Activated CD4-positive, alpha-beta T cell treated with anti-CD3 and anti-CD28 coated beads for 36 hours (primary cell): ENCODE results near the gene SDCBP2. TPM values are rescaled to one million over a fixed set of nuclear protein-coding genes. Genes with fewer than 3 reads are reported as not detected.

Experiments used
- ATAC-seq: fragments of 200-7000 bp; cut with Tn5 transposase; one replicate; pipeline ENCODE4 v1.10.0; 2021; ENCODE audit warnings: mild to moderate bottlenecking, moderate library complexity
- CTCF ChIA-PET: fragments of 350-600 bp; sonication (Branson Sonifier 250); formaldehyde crosslinking; loops from one replicate; lab custom pipeline; 2021; ENCODE audit warnings: antibody characterized with exemption; lab: Charles Lee
- POLR2A ChIA-PET: fragments of 350-600 bp; sonication (Branson Sonifier 250); formaldehyde crosslinking; loops from one replicate; lab custom pipeline; 2021; ENCODE audit warnings: antibody characterized with exemption, inconsistent platforms; lab: Charles Lee
- DNase-seq: peaks from one replicate; pipeline ENCODE4 v3.0.0-alpha.2; 2020
- H3K27ac Mint-ChIP-seq: one replicate; pipeline ENCODE4 v1.8.0; 2021; ENCODE audit warnings: mixed read lengths
- H3K27me3 Mint-ChIP-seq: one replicate; pipeline ENCODE4 v1.8.0; 2021; ENCODE audit warnings: mixed read lengths
- H3K36me3 Mint-ChIP-seq: one replicate; pipeline ENCODE4 v1.8.0; 2021; ENCODE audit warnings: low read depth, mixed read lengths
- H3K4me1 Mint-ChIP-seq: one replicate; pipeline ENCODE4 v1.8.0; 2021; ENCODE audit warnings: mixed read lengths
- H3K4me3 Mint-ChIP-seq: one replicate; pipeline ENCODE4 v1.8.0; 2021; ENCODE audit warnings: mild to moderate bottlenecking, moderate library complexity, mixed read lengths
- H3K9me3 Mint-ChIP-seq: one replicate; pipeline ENCODE4 v1.8.0; 2021; ENCODE audit warnings: low read depth, mixed read lengths
- intact Hi-C, 2 experiments: fragments of 100-400 bp; cut with DNase I in 1 of 2; cut with micrococcal nuclease in 1 of 2; formaldehyde crosslinking; loops; one replicate each; pipeline versions ENCODE4 v1.14.2 to v1.15.1; 2022 to 2024; cut with DNase I, micrococcal nuclease
- total RNA-seq, 2 experiments: library from RNA; stranded (reverse); gene quantifications; one replicate each; pipeline ENCODE4 v1.2.3, GENCODE V29; 2021

The SDCBP2 gene
- total RNA-seq, 2 experiments from 2014 or later, result 2.8 to 3.2 TPM

DNA sequence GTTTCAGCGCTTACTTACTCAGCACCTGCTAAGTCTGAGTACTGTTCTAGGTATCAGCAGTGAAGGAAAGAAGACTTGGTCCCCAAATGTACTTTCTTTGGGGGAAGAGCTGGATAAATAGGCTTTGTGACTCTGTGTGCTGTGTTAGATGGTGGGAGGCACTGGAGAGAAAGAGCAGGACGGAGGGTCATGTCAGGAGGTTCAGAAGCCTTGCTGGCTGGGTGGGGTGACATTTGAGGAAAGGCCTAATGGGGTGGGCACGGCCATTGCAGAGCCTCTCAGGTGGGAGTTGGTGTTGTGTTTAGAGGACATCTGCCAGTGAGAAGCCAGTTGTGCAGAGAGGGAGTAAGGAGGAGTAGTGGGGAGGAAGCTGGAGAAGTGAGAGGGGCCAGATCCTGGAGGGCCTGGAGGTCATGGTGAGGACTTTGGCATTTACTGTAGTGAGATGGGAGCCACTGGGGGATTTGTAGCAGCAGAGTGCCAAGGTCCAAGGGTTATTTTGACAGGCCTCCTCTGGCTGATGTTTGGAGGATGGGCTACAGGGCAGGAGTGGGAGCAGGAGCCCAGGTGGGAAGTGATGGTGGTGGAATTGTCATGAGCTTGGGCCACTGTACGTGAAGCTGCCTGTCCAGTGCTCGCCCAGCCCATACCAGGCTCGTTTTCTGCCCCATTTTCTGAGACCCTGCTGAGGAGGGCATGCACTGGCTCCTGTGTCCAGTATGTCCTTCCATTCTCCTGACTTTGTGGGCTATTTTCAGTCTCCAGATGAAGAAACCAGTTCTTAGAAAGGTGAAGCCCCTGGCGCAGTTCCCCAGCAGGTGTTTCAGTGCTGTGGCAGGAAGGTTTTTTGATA is 886 bp downstream of the SDCBP2 start:
- POLR2A ChIA-PET, result interaction anchor here (0.8 to 1.2 kb wide), 3 partner anchors 10 to 61 kb away, joined by 3 read pairs; no protein-coding TSS in a partner anchor
- H3K4me3 Mint-ChIP-seq, result peak overlapping the region; percentile 6
- H3K27ac Mint-ChIP-seq, result no peak overlapping the region
- DNase-seq (no peak), ATAC-seq (no peak)
- CTCF ChIA-PET, result interaction anchor here (0.6 to 1.7 kb wide), 4 partner anchors 30 to 669 kb away, joined by 3 to 7 read pairs (median 4); no protein-coding TSS in a partner anchor
- intact Hi-C loops, result loop anchor here in 1 of 2 experiments (5.0 kb wide), 1 partner anchor 109 kb away; no protein-coding TSS in a partner anchor
- no peaks in the 10 kb centered on the region for H3K9me3 Mint-ChIP-seq
- peaks cover 46% of the 10 kb centered on the region for H3K4me1 Mint-ChIP-seq
- H3K36me3 Mint-ChIP-seq, result peaks cover 14% of the 10 kb centered on the region
- no peaks in the 10 kb centered on the region for H3K27me3 Mint-ChIP-seq

DNA sequence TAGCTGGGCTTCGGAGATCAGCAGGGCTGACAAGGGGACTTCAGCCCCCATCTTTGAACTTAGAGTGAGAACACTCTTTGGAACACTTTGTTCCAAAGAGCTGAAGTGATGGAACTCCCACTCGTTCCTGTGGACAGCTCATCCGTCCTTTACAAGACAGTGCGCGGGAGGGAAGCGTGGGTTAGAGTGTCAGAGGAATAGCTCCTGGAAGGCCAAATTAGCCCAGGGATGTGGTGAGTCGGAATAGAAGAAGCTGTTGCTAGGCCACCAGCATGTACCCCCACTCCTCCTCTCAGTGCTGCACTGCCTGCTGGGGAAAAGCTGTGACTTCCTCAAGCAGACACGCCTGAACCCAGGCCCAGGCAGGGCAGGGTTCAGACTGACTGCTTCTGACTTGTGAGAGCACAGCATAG is 1.7 kb downstream of the SDCBP2 start:
- CTCF ChIA-PET, result interaction anchor here (0.6 to 1.7 kb wide), 4 partner anchors 30 to 668 kb away, joined by 3 to 7 read pairs (median 4); no protein-coding TSS in a partner anchor
- POLR2A ChIA-PET, result interaction anchor here (1.0 to 1.2 kb wide), 3 partner anchors 34 to 64 kb away, joined by 3 read pairs; no protein-coding TSS in a partner anchor
- no peaks in the 10 kb centered on the region for H3K9me3 Mint-ChIP-seq
- no peak overlapping the region for H3K27ac Mint-ChIP-seq
- DNase-seq (peak; percentile 33), ATAC-seq (no peak)
- peaks cover 41% of the 10 kb centered on the region for H3K4me1 Mint-ChIP-seq
- intact Hi-C loops, result loop anchor here in 1 of 2 experiments (5.0 kb wide), 1 partner anchor 110 kb away; no protein-coding TSS in a partner anchor
- no peak overlapping the region for H3K4me3 Mint-ChIP-seq
- peaks cover 11% of the 10 kb centered on the region for H3K36me3 Mint-ChIP-seq
- H3K27me3 Mint-ChIP-seq, result no peaks in the 10 kb centered on the region

DNA sequence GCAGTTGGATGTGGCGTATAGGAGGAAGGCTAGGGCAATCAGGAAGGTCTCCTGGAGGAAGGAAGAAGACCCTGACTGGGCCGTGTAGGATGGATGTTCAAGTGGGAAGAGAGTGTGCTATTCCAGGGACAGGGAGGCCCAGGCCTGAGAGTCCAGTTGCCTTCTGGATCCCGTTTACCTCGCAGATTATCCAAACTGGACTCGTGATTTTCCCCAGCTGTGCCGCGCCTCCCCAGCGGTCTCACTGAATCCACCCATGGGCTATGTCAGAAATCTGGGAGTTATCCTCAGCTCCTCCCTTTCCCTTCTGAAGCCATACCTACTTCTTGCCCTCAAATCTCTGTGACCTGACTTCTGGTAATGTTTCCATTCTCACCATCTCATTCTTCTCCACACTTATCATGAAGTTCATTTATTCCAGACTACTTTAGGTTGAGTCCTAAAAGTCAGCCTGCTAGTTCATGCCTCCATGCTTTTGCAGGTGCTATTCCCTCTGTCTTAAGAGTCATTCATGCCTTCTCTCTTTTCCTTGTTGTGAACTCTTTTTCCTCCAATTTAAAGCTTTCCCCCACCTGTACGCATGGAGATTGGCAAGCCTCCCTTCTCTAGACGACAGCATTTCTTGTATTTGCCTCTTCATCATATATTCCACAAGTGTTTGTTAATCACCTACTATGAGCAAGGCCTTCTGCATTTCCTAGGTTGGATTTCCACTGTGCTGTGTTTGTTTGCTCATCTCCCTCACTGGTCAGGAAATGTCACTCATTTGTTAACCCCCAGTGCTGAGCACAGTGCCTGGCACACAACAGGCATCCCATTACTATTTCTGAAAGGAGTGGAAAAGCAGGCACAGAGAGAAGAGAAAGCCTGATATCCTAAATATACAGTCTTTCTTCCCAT is 2.7 kb downstream of the SDCBP2 start:
- CTCF ChIA-PET, result interaction anchor here (0.6 to 1.4 kb wide), 4 partner anchors 11 to 155 kb away, joined by 3 to 5 read pairs (median 3); no protein-coding TSS in a partner anchor
- DNase-seq (no peak), ATAC-seq (no peak)
- no peak overlapping the region for H3K27ac Mint-ChIP-seq
- no peaks in the 10 kb centered on the region for H3K27me3 Mint-ChIP-seq
- no peaks in the 10 kb centered on the region for H3K9me3 Mint-ChIP-seq
- peaks cover 8% of the 10 kb centered on the region for H3K36me3 Mint-ChIP-seq
- POLR2A ChIA-PET, result interaction anchor here (0.6 to 1.4 kb wide), 9 partner anchors 13 to 140 kb away, joined by 3 to 15 read pairs (median 3); partner anchors contain the start of gene NSFL1C
- H3K4me3 Mint-ChIP-seq, result no peak overlapping the region
- H3K4me1 Mint-ChIP-seq, result peaks cover 35% of the 10 kb centered on the region
- intact Hi-C loops, result loop anchor here in 1 of 2 experiments (5.0 kb wide), 1 partner anchor 111 kb away; no protein-coding TSS in a partner anchor

DNA sequence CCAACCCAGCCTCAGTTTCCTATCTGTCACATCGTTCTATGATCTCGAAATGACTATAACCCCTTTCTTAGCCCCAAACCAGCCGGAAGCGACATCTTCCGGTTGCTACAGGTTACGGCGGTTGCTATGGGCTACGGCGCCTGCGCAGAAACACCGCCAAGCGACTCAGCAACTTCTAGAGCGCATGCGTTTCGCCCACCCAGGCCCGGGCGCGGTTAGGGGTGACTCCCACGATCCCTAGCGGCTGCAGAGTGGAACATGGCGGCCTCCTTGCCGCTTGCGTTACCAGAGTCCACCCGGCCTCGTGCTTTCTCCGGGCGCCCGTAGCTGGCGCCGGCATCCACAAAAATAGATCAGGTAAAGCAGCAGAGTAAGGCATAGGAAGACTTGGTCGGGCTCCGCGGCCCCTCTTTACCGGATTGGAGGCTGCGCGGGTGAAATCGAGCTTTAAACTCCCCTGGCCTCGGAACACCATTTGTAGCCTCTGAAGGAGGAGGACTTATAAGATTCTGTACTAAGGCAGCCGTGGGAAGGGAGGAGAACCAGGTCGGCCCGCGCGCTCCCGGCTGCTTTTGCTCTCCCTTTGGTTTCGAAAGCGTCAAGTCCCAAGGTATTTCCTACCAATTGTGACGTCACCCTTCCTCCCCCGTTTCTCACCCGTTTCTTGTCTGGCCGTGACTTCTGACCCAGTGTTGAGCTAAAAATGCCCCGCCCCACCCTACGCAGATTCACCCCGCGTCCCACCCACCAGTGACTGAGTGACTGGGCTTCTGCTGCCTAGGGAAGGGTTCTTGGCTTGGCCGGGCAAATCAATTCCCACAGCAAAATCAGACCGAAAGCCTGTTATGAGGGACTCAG is 3.5 kb downstream of the SDCBP2 start:
- H3K9me3 Mint-ChIP-seq, result no peaks in the 10 kb centered on the region
- ChIA-PET CTCF (interaction anchor here (0.5 to 1.1 kb wide), 6 partner anchors 9 to 110 kb away, joined by 3 to 4 read pairs (median 3); no protein-coding TSS in a partner anchor), POLR2A (interaction anchor here (0.6 to 1.5 kb wide), 9 partner anchors 12 to 500 kb away, joined by 3 to 15 read pairs (median 3); partner anchors contain the start of gene NSFL1C)
- no peak overlapping the region for H3K4me3 Mint-ChIP-seq
- intact Hi-C loops, result loop anchor here (1.0 to 5.0 kb wide), 14 partner anchors 31 to 777 kb away; partner anchors contain the start of genes FKBP1A (in 2 of the 2), NSFL1C (in 2 of the 2), PSMF1 (in 1 of the 2) and SNPH (in 1 of the 2)
- no peak overlapping the region for H3K27ac Mint-ChIP-seq
- H3K36me3 Mint-ChIP-seq, result peaks cover 8% of the 10 kb centered on the region
- peak; percentile 83 for ATAC-seq
- peaks cover 28% of the 10 kb centered on the region for H3K4me1 Mint-ChIP-seq
- no peaks in the 10 kb centered on the region for H3K27me3 Mint-ChIP-seq
- peak; percentile 99 for DNase-seq

DNA sequence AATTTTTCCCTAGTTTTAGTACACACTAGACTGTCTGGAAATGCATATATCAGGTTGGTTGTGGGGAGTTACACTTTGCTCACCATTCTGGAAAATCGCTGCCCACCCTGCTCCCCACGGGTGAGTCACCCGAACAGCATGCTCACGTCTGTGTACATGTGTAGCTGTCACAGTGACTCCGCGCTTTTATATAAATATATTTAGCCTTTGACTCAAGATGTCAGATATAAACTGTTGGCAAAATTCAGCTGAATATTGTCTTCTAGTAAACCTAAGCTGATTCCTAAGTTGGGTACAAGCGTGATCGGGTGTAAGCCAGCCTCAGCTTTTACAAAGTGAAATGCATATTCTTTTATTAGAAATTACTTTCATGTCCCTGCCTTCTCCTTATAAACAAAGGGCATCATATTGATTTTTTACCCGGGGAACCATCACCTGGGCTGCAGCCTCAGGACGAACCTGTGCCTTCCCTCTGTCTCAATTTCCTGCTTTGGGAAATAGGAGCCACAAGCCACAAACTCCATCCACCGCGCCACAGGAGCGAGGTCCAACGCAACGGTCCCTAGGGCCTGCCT is 4.3 kb downstream of the SDCBP2 start:
- no peak for ATAC-seq
- Mint-ChIP-seq H3K27ac (no peak overlapping the region), H3K9me3 (no peaks in the 10 kb centered on the region), H3K27me3 (no peaks in the 10 kb centered on the region), H3K36me3 (peaks cover 7% of the 10 kb centered on the region), H3K4me3 (no peak overlapping the region), H3K4me1 (peaks cover 21% of the 10 kb centered on the region)
- ChIA-PET CTCF (interaction anchor here (1.0 to 1.2 kb wide), 4 partner anchors 9 to 111 kb away, joined by 3 to 4 read pairs (median 3); no protein-coding TSS in a partner anchor), POLR2A (interaction anchor here (1.2 to 1.5 kb wide), 3 partner anchors 66 to 110 kb away, joined by 3 to 15 read pairs (median 4); no protein-coding TSS in a partner anchor)
- peak; percentile 37 for DNase-seq
- intact Hi-C loops, result loop anchor here (1.0 to 5.0 kb wide), 14 partner anchors 32 to 778 kb away; partner anchors contain the start of genes FKBP1A (in 2 of the 2), NSFL1C (in 2 of the 2), PSMF1 (in 1 of the 2) and SNPH (in 1 of the 2)

DNA sequence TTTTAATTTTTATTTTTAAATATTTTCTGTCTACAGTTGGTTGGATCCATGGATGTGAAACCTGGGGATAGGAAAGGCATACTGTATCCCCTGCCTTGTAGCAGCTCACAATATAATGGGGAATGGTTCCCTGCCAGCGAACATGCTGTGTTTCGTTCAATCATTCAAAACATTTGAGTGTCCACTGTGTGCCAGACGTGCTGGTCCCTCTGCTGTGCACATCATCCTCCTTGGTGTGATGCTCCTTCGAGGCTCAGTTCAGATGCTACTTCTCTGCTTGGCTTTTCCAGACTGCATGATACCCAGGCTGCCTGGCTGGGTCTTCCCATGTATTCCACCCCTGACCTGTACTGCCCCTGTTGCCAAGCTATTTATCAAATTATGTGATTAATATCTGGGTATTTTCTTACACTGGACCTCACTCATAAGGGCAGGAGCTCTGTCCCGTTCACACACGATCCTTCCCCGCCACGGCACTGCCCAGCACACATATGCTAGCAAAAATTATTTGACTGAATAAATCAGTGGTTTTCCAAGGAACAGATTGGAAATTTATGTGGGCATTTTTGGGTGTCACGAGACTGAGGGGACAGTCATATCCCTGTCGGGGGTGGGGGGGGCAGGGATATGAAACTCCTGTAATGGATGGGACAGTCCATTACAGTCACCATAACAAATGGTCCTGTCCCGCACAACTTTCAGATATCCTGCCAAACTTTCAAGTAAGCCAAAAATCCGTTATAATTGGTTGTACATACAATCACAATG is 4.9 kb downstream of the SDCBP2 start:
- ChIA-PET POLR2A (interaction anchor here (1.2 to 1.5 kb wide), 2 partner anchors 70 to 142 kb away, joined by 3 to 4 read pairs; no protein-coding TSS in a partner anchor), CTCF (interaction anchor here (0.6 to 1.5 kb wide), 5 partner anchors 8 to 112 kb away, joined by 3 to 4 read pairs (median 3); no protein-coding TSS in a partner anchor)
- DNase-seq (no peak), ATAC-seq (no peak)
- Mint-ChIP-seq H3K9me3 (no peaks in the 10 kb centered on the region), H3K27ac (peak overlapping the region; percentile 33), H3K4me3 (no peak overlapping the region), H3K27me3 (no peaks in the 10 kb centered on the region), H3K4me1 (peaks cover 14% of the 10 kb centered on the region), H3K36me3 (peaks cover 2% of the 10 kb centered on the region)
- intact Hi-C loops, result loop anchor here (2.0 kb wide), 2 partner anchors 33 to 341 kb away; no protein-coding TSS in a partner anchor

DNA sequence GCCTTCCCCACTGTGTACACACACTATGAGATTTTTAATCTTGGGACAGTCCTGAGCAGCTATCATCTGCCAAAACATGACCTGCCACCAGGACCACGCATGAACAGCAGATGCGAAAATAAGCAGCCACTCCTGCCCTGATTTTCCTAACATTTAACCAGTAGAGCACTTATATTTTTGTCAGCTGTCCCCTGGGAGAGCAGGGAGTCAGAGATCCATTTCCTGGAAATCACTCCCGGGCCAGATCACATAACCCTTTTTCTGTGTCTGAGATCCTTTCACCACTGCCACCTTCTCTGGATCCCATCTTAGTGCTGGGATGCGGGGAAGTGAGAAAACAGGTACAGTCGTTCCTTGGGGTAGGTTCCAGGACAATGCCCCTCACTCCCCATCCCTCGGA is 5.7 kb downstream of the SDCBP2 start:
- Mint-ChIP-seq H3K27me3 (no peaks in the 10 kb centered on the region), H3K9me3 (no peaks in the 10 kb centered on the region), H3K36me3 (peaks cover 2% of the 10 kb centered on the region), H3K4me3 (no peak overlapping the region), H3K27ac (no peak overlapping the region), H3K4me1 (peaks cover 13% of the 10 kb centered on the region)
- ChIA-PET CTCF (interaction anchor here (1.2 to 2.0 kb wide), 3 partner anchors 8 to 10 kb away, joined by 3 to 14 read pairs (median 4); no protein-coding TSS in a partner anchor), POLR2A (interaction anchor here (1.2 kb wide), 1 partner anchor 143 kb away, joined by 3 read pairs; no protein-coding TSS in a partner anchor)
- intact Hi-C loops, result no loop called here
- ATAC-seq (no peak), DNase-seq (no peak)

DNA sequence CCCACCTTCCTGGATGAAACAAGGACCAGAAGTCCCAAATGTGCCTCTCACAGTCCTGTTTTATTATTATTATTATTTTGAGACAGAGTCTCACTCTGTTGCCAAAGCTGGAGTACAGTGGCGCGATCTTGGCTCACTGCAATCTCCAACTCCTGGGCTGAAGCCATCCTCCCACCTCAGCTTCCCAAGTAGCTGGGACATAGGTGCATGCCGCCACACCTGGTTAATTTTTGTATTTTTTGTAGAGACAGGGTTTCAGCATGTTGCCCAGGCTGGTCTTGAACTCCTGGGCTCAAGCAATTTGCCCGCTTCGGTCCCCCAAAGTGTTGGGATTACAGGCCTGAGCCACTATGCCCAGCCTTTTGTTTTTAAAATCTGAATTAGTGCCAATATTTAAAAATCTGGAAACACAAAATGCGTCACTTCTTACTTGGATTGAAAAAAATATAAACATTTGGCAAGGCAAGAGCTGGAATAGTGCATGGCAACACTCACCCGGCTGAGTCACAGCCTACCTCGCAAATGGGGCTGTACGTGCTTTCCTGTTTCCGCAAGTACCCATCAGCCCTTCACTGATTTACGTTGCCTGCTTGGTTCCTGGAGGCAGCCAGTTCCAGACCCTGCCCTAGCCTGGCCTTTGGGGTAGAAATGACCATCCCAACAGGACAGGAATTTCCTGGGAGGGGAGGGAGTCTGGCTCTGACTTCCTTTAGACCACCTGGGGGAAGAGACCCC is 6.3 kb downstream of the SDCBP2 start:
- H3K9me3 Mint-ChIP-seq, result no peaks in the 10 kb centered on the region
- H3K27me3 Mint-ChIP-seq, result no peaks in the 10 kb centered on the region
- POLR2A ChIA-PET, result interaction anchor here (1.2 kb wide), 1 partner anchor 143 kb away, joined by 3 read pairs; no protein-coding TSS in a partner anchor
- DNase-seq (no peak), ATAC-seq (no peak)
- intact Hi-C loops, result no loop called here
- peaks cover 13% of the 10 kb centered on the region for H3K4me1 Mint-ChIP-seq
- CTCF ChIA-PET, result interaction anchor here (0.5 to 2.0 kb wide), 7 partner anchors 8 to 571 kb away, joined by 3 to 14 read pairs (median 4); no protein-coding TSS in a partner anchor
- H3K36me3 Mint-ChIP-seq, result no peaks in the 10 kb centered on the region
- no peak overlapping the region for H3K27ac Mint-ChIP-seq
- no peak overlapping the region for H3K4me3 Mint-ChIP-seq
